GM18502 (cell line): ENCODE data around the gene BUB3.

ENCODE experiments used
- ATAC-seq: cut with Tn5 transposase; IDR thresholded peaks from one replicate; pipeline ENCODE4 v1.9.1; 2021; ENCODE audit warnings: mild to moderate bottlenecking; ENCODE audit not compliant: unreplicated experiment, poor library complexity

Gene BUB3

GRCh38 chr10:123200531-123200930 is 46.3 kb downstream of the BUB3 start:
- no peak for ATAC-seq

DNA sequence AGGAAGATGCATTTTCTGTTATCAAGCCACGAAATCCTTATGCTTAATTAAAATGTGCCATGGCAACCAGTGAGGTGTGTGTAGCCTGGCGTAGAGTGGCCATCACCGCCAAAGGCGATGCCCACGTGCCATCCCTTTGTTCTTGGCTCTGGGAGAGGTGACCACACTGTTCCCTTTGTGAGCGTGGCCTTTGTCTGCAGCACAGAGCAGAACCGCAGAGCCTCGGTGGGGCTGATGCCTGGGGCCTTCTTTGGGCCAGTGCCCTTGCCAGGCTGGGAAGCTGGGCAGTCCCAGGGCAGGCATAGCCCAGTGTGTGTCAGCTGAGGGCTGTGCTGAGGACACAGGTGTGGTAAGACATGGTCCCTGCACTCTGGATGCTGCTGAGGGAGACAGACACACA is 48.3 kb downstream of the BUB3 start:
- ATAC-seq, result no peak

GRCh38 chr10:123203393-123204126 is 49.4 kb downstream of the BUB3 start:
- ATAC-seq, result no peak

DNA sequence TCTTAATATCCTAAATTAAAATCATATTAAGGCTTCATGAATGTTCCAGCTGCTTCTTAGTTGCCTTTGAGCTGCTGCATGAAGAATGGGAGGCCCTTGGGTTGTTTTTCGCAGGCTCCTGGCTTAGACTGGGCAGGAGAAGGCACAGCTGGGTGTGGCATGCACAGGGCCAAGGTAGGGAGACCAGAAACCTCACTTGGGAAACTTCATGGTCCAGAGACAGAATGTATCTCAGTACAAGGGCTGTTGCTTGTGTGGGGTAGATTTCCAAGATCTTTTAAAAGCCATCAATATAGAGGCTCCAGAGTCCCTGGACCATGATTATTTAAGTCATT is 49.9 kb downstream of the BUB3 start:
- no peak for ATAC-seq

DNA sequence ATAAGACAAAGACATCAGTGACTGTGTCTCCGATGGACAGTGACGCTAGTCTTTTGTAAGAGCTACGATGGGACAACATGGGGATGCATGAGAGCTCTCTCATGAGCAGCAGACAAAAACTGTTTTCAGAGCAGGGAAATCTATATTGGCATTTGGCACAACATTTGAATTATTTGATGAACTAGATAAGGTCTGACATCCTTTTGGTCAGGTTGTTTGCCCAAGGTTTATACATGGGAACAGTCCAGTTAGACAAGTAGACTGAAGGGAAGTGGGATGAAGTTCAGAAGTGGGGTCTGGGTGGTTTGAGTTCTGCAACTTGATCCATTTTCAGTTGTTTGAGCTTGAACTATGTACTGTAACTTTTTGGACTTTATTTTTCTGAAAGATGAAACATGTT is 50.8 kb downstream of the BUB3 start:
- no peak for ATAC-seq

GRCh38 chr10:123212063-123212462 is 57.9 kb downstream of the BUB3 start:
- no peak for ATAC-seq

DNA sequence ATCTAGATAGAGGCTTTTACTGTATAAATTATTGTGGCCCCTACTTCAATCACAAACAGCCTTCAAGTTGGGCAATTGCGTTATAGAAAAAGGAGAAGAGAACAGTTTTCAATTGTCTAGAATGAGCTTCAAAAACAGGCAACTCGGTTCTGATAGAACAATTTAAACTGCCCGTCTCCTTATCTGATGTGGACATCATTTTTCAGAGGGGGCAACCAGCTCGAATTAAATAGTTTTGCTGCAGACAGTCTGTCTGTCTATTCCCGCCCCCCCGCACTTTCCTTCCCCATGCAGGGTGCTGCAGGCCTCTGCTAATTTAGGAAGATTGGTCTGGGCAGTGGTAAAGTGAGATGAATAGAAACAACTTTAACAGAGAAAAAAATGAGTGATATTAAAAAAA is 58.4 kb downstream of the BUB3 start:
- ATAC-seq, result no peak

DNA sequence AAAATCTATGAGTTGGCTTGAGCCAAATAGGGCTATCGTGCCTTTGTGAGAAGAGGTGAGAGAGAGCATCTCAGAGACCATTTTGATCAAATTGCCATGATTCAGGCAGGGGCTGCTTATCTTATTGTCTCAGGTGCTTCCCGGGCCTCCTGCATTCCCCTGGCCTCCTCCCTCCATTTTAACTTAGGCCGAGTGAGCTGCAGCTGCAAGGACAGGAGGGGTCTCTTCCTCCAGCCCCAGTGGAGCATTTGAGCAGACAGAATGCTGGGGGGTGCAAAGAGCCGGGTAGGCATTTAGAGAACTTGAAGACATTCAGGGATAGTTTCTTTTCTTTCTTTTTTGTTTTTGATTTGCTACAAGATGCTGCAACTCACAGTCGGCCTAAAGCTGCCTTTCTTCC is 59.0 kb downstream of the BUB3 start:
- ATAC-seq, result no peak
